ENCODE data around the gene GAGE12J.
"Not testable (repeated sequence)": the region's sequence is repeated elsewhere in the genome, so short reads cannot be mapped to it uniquely, and the experiment has no call there.

- not testable (repeated sequence) for TF ChIP-seq POLR2A, CTCF, POLR2AphosphoS5 (IDR thresholded peaks at IDR 0.05)
Observed at GRCh38 chrX:49307775-49308174, 14.1 kb upstream of the GAGE12J start.
